ENCODE data around the gene PPP2R5D. TPM values are rescaled to one million over a fixed set of nuclear protein-coding genes. Genes with fewer than 3 reads are reported as not detected.

PPP2R5D gene
- polyA plus RNA-seq, 1 experiment = 59.5 TPM

Other genes with a start within 250 kb of the PPP2R5D start
- gene TBCC, start 238.5 kb upstream of the PPP2R5D start, polyA plus RNA-seq (2011; rRNA removed) = 19.6 and 21.7 TPM in 2 replicates
- 5.8 and 7.0 TPM in 2 replicates for gene BICRAL, start 202.5 kb upstream of the PPP2R5D start, polyA plus RNA-seq (2011; rRNA removed)
- gene RPL7L1, start 105.0 kb upstream of the PPP2R5D start, polyA plus RNA-seq (2011; rRNA removed) = 45.0 and 48.5 TPM in 2 replicates
- gene PTCRA, start 68.5 kb upstream of the PPP2R5D start, polyA plus RNA-seq (2011; rRNA removed) = not detected in 2 replicates
- gene CNPY3, start 55.1 kb upstream of the PPP2R5D start, polyA plus RNA-seq (2011; rRNA removed) = 38.4 and 39.2 TPM in 2 replicates
- gene GNMT, start 23.8 kb upstream of the PPP2R5D start, polyA plus RNA-seq (2011; rRNA removed) = 0.07 TPM in 1 of 2 replicates, not detected in the other
- 6.8 and 7.4 TPM in 2 replicates for gene PEX6, start 5.4 kb upstream of the PPP2R5D start, polyA plus RNA-seq (2011; rRNA removed)
- gene MEA1, start 29.4 kb downstream of the PPP2R5D start, polyA plus RNA-seq (2011; rRNA removed) = 86.5 and 97.9 TPM in 2 replicates
- gene KLHDC3, start 29.7 kb downstream of the PPP2R5D start, polyA plus RNA-seq (2011; rRNA removed) = 41.3 and 48.8 TPM in 2 replicates
- gene RRP36, start 37.1 kb downstream of the PPP2R5D start, polyA plus RNA-seq (2011; rRNA removed) = 50.3 and 54.0 TPM in 2 replicates
- gene CUL7, start 69.3 kb downstream of the PPP2R5D start, polyA plus RNA-seq (2011; rRNA removed) = 37.5 and 44.8 TPM in 2 replicates
- gene MRPL2, start 74.9 kb downstream of the PPP2R5D start, polyA plus RNA-seq (2011; rRNA removed) = 19.3 and 19.4 TPM in 2 replicates
- gene KLC4, start 75.1 kb downstream of the PPP2R5D start, polyA plus RNA-seq (2011; rRNA removed) = 9.1 and 10.2 TPM in 2 replicates
- gene PTK7, start 91.7 kb downstream of the PPP2R5D start, polyA plus RNA-seq (2011; rRNA removed) = 146 and 179 TPM in 2 replicates
- 36.8 and 48.5 TPM in 2 replicates for gene SRF, start 186.7 kb downstream of the PPP2R5D start, polyA plus RNA-seq (2011; rRNA removed)
- 11.5 and 11.8 TPM in 2 replicates for gene CUL9, start 197.6 kb downstream of the PPP2R5D start, polyA plus RNA-seq (2011; rRNA removed)
- 36.9 and 42.4 TPM in 2 replicates for gene DNPH1, start 244.9 kb downstream of the PPP2R5D start, polyA plus RNA-seq (2011; rRNA removed)

Measured in AG04450 (cell line).